SU-DHL-6 (cell line): ENCODE results near the gene RNASE8.
A peak's percentile ranks its signal among the peaks of the same experiment; 100 is the strongest.

Source experiments
- EZH2phosphoT487 ChIP-seq: fragments of 200-600 bp; sonication (generic), shearing (Covaris generic); conservative IDR thresholded peaks from 2 replicates; pipeline ENCODE4 v1.6.1; 2018; ENCODE audit warnings: mild to moderate bottlenecking, antibody characterized with exemption, low read length, moderate library complexity, mixed read lengths
- TF ChIP-seq, protein P1 (sequence below): fragments of 200-600 bp; sonication (generic); IDR thresholded peaks from one replicate; pipeline ENCODE4 v1.5.1; 2017; ENCODE audit warnings: antibody characterized with exemption, mild to moderate bottlenecking, low read length, moderate library complexity; ENCODE audit not compliant: insufficient read depth, poor library complexity, severe bottlenecking

DNA sequence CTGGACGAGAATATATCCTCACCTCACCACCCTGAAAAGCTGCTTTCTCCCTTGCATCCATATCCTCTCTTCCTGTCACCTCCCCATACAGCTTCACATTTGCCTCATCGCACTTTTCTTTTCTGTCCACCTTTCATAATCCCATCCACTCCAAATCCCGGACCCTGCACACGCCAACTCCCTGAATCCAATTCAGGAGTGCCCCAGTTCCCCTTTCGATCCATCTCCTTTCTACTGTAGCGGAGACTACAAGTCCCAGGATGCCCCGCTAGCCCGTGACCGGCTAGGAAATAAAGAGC lies 45.7 kb downstream of the RNASE8 start:
- TF ChIP-seq, protein P1, sequence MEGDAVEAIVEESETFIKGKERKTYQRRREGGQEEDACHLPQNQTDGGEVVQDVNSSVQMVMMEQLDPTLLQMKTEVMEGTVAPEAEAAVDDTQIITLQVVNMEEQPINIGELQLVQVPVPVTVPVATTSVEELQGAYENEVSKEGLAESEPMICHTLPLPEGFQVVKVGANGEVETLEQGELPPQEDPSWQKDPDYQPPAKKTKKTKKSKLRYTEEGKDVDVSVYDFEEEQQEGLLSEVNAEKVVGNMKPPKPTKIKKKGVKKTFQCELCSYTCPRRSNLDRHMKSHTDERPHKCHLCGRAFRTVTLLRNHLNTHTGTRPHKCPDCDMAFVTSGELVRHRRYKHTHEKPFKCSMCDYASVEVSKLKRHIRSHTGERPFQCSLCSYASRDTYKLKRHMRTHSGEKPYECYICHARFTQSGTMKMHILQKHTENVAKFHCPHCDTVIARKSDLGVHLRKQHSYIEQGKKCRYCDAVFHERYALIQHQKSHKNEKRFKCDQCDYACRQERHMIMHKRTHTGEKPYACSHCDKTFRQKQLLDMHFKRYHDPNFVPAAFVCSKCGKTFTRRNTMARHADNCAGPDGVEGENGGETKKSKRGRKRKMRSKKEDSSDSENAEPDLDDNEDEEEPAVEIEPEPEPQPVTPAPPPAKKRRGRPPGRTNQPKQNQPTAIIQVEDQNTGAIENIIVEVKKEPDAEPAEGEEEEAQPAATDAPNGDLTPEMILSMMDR: peak; percentile 46
- TF ChIP-seq EZH2phosphoT487: no peak
